Esophagus muscularis mucosa (tissue), 4 donors: Measurements from ENCODE around the gene NIT2. TPM values are rescaled to one million over a fixed set of nuclear protein-coding genes. Genes with fewer than 3 reads are reported as not detected.

Experiments
- DNase-seq: peaks from one replicate; pipeline ENCODE4 v3.0.0-alpha.2; 2017; ENCODE audit errors: extremely low spot score
- H3K27ac ChIP-seq, 4 donors: fragments of 200-600 bp; sonication (generic); replicated peaks in 1 of 4; 1 replicate in 3 of 4; 2 replicates in 1 of 4; pipeline ENCODE4 v1.5.1; 2016 to 2019; ENCODE audit warnings: mild to moderate bottlenecking in 1 of 4
- H3K27me3 ChIP-seq, 4 donors: fragments of 200-600 bp; sonication (generic); one replicate each; pipeline versions ENCODE4 v1.5.1 to v1.6.0; 2016 to 2019
- H3K36me3 ChIP-seq, 4 donors: fragments of 200-600 bp; sonication (generic); one replicate each; pipeline ENCODE4 v1.5.1; 2016 to 2019
- H3K4me1 ChIP-seq, 4 donors: fragments of 200-600 bp; sonication (generic); one replicate each; pipeline ENCODE4 v1.5.1; 2016 to 2019
- H3K4me3 ChIP-seq, 4 donors: fragments of 200-600 bp; sonication (generic); 1 replicate in 2 of 4; 2 replicates in 2 of 4; pipeline ENCODE4 v1.5.1; 2016 to 2019; ENCODE audit warnings: mild to moderate bottlenecking in 4 of 4, moderate library complexity in 1 of 4
- H3K9me3 ChIP-seq, 4 donors: fragments of 200-600 bp; sonication (generic); 1 replicate in 3 of 4; 2 replicates in 1 of 4; pipeline ENCODE4 v1.5.1; 2016 to 2019
- CTCF ChIP-seq, 3 experiments: fragments of 200-600 bp in 2 of 3; fragments of 450-650 bp in 1 of 3; sonication (generic) in 2 of 3; IDR thresholded peaks; one replicate each; pipeline ENCODE4 v1.5.1; 2017 to 2019; ENCODE audit warnings: antibody characterized with exemption in 3 of 3, mild to moderate bottlenecking in 2 of 3, moderate library complexity in 1 of 3
- EP300 ChIP-seq: sonication (generic); formaldehyde crosslinking; IDR thresholded peaks from one replicate; pipeline ENCODE4 v1.6.1; 2017; ENCODE audit warnings: antibody characterized with exemption
- POLR2A ChIP-seq: fragments of 450-650 bp; IDR thresholded peaks from one replicate; pipeline ENCODE4 v1.6.1; 2017; ENCODE audit warnings: antibody characterized with exemption, moderate library complexity, mild to moderate bottlenecking, low read depth
- POLR2AphosphoS5 ChIP-seq, 2 donors: sonication (generic); formaldehyde crosslinking; IDR thresholded peaks; one replicate each; pipeline ENCODE4 v1.6.1; 2017; ENCODE audit warnings: antibody characterized with exemption in 2 of 2
- WGBS: methylation state at CpG from one replicate; pipeline ENCODE4 v1.1.5; 2018; 5-methylcytosine and 5-hydroxymethylcytosine counted together
- intact Hi-C: fragments of 100-400 bp; cut with DNase I; formaldehyde crosslinking; loops from one replicate; pipeline ENCODE4 v1.15.1; 2023
- total RNA-seq, 4 donors: library from RNA; depleted of rRNA; stranded (reverse); fragments of >200 nt; gene quantifications; one replicate each; pipeline versions ENCODE4 v1.1.0 to v1.2.1, GENCODE V29; 2016

Gene NIT2
- total RNA-seq, 4 donors from 2014 or later, result 15.6 to 34.1 (median 18.5) TPM

- peaks cover 31 to 34% (median 33%) of the 10 kb centered on the region in 4 donors for H3K4me1 ChIP-seq
- H3K9me3 ChIP-seq, result peaks cover 0 to 8% (median 5%) of the 10 kb centered on the region in 4 donors
- no peaks in the 10 kb centered on the region for H3K27me3 ChIP-seq
- intact Hi-C loops, result no loop called here
- no peak overlapping the region for H3K4me3 ChIP-seq
- TF ChIP-seq CTCF (IDR thresholded peaks at IDR 0.05), result no peak
- no peak for TF ChIP-seq EP300
- TF ChIP-seq POLR2A, result no peak
- no peak for TF ChIP-seq POLR2AphosphoS5 (IDR thresholded peaks at IDR 0.05)
- WGBS, result 100% methylated on average over 1 of the region's 1 CpG
- H3K36me3 ChIP-seq, result peaks cover 0 to 17% (median 8%) of the 10 kb centered on the region in 4 donors
- no peak overlapping the region for H3K27ac ChIP-seq
- no peak for DNase-seq
Observed at GRCh38 chr3:100389025-100389424, 54.5 kb downstream of the NIT2 start.

GRCh38 chr3:100395679-100396431, 61.3 kb downstream of the NIT2 start:
- no peak overlapping the region for H3K4me3 ChIP-seq
- WGBS, result 71% methylated on average over 2 of the region's 2 CpGs
- intact Hi-C loops, result no loop called here

GRCh38 chr3:100396967-100397366, 62.4 kb downstream of the NIT2 start:
- TF ChIP-seq POLR2A (no peak), EP300 (no peak), POLR2AphosphoS5 (IDR thresholded peaks at IDR 0.05) (no peak), CTCF (IDR thresholded peaks at IDR 0.05) (no peak)
- H3K9me3 ChIP-seq, result no peaks in the 10 kb centered on the region
- H3K4me1 ChIP-seq, result peaks cover 30 to 47% (median 41%) of the 10 kb centered on the region in 4 donors
- no peaks in the 10 kb centered on the region for H3K27me3 ChIP-seq
- no peaks in the 10 kb centered on the region for H3K36me3 ChIP-seq
- WGBS, result 88% methylated on average over 2 of the region's 2 CpGs
- no peak overlapping the region for H3K4me3 ChIP-seq
- intact Hi-C loops, result no loop called here
- no peak for DNase-seq
- no peak overlapping the region for H3K27ac ChIP-seq

More at GRCh38 chr3:100395679-100396431, 61.3 kb downstream of the NIT2 start:
- no peak for DNase-seq
- Histone ChIP-seq H3K36me3 (no peaks in the 10 kb centered on the region), H3K9me3 (no peaks in the 10 kb centered on the region), H3K27ac (no peak overlapping the region), H3K4me1 (peaks cover 30 to 48% (median 42%) of the 10 kb centered on the region in 4 donors), H3K27me3 (no peaks in the 10 kb centered on the region)
- TF ChIP-seq EP300 (no peak), CTCF (IDR thresholded peaks at IDR 0.05) (no peak), POLR2AphosphoS5 (IDR thresholded peaks at IDR 0.05) (no peak), POLR2A (no peak)

- Histone ChIP-seq H3K4me1 (peaks cover 44 to 70% (median 58%) of the 10 kb centered on the region in 4 donors), H3K27me3 (no peaks in the 10 kb centered on the region), H3K27ac (peak overlapping the region in 3 of 4 donors; percentile 88 to 94 (median 89)), H3K9me3 (no peaks in the 10 kb centered on the region), H3K36me3 (no peaks in the 10 kb centered on the region), H3K4me3 (peak overlapping the region; percentile 73 to 99 (median 92))
- DNase-seq, result no peak
- WGBS, result 49% methylated on average over 9 of the region's 9 CpGs
- no peak for TF ChIP-seq CTCF (IDR thresholded peaks at IDR 0.05)
- TF ChIP-seq POLR2AphosphoS5 (IDR thresholded peaks at IDR 0.05), result no peak
- TF ChIP-seq POLR2A, result no peak
- no peak for TF ChIP-seq EP300
- intact Hi-C loops, result loop anchor here (5.0 kb wide), 1 partner anchor 582 kb away; the partner anchor contains the start of gene CMSS1
Observed at GRCh38 chr3:100399341-100400071, 64.9 kb downstream of the NIT2 start.
